Activated gamma-delta T cell treated with Interleukin-2 at 50 U/mL for 16 hours (primary cell): Measurements from ENCODE around the gene RAB6B.

Experiments
- DNase-seq: peaks from one replicate; pipeline ENCODE4 v3.0.0-alpha.2; 2020

Gene RAB6B

DNA sequence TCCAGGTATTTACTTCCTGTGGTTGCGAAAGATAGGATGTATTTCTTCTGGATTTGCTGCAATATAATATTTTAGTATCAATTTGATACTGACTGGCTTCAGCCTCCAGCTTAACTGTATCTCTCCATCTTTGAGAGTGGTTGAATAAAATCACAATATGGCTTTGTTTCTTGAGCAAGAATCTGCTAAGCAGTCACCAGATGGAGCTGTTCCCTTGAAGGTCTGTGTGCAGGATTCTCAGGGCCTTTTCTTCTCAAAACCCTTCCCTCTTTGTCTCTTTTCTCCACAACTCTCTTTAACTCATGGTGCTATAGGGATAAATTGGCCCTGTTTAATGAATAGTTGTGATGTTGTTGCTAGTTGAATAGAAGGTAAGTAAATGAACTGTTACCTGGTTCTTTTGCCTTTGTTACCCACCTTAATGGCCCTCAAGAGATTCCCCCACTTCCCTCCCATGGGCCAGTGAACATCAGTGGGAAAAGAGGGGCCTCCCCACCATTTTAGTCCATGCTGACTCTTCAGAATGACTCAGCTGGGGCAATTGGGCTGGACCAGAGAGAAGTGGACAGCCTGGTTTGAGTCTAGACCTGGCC is 34.8 kb upstream of the RAB6B start:
- no peak for DNase-seq

DNA sequence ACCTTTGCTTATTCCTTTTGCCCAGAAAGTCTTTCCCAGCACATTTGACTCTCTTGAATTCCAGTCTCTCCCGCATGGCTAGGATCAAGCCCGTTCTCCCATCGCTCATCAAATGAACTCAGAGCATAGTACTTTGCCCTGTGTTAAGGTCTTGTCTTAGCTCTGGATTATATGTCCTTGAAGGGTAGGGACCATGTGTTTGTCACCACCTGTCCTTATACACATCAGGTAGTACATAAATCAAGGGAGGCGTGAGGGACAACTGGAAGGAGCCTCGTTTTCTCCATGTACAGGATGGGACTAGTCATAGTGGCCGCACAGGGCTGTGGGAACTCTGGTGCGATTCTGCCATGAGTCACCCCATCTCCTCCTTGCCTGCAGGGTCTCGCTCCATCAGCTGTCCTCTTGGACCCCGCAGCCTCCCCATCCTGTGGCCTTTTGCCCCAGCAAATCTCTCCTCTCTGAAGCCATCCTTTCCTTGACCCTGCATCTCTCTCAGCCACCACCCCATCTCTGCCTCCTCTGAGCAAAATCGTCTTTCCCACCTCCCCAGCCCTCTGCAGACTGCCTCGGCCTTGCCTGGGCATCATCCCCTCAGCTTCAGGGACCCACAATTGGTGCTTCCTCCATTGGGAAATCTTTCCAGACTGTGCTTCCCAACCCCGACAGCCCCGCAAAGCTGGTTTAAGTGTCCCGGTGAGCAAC is 33.4 kb upstream of the RAB6B start:
- no peak for DNase-seq

DNA sequence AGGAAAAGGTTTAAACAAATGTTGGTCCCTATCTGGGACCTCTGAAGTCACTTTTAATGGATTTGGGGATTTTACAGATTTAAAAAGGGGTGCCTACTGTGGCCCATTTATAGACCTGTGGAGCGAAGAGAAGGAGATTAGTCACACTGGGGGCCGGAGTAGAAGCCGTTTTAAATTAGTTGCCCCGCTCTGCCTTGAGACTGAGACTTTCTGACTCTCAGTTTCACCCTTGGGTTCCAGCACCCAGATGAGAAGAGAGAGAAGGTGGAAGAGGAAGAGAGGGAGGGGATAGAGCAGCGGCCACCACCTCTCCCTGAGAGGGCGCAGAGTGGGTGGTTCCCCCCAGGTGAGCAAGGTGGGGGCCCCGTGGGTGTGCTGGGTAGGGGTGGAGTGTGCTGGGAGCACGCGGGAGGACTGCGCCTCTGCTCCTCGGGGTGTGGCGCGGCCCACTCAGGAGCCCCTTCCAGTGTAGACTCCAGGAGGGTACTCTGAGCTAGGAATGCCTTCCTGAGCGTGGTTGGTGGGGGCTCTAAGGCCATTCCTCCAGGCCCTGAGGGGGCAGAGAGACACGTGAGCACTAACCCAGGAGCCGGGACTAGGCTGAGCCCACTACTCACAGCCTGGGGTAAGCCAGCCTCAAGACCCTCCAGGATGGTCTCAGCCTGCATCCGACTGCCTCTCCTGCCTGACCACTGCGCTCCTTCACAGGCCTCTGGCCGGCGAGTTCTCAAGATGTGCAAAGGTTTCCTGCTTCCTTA is 32.6 kb upstream of the RAB6B start:
- no peak for DNase-seq

GRCh38 chr3:133927540-133928066 is 31.9 kb upstream of the RAB6B start:
- peak; percentile 74 for DNase-seq

GRCh38 chr3:133926736-133927539 is 31.3 kb upstream of the RAB6B start:
- DNase-seq, result no peak

DNA sequence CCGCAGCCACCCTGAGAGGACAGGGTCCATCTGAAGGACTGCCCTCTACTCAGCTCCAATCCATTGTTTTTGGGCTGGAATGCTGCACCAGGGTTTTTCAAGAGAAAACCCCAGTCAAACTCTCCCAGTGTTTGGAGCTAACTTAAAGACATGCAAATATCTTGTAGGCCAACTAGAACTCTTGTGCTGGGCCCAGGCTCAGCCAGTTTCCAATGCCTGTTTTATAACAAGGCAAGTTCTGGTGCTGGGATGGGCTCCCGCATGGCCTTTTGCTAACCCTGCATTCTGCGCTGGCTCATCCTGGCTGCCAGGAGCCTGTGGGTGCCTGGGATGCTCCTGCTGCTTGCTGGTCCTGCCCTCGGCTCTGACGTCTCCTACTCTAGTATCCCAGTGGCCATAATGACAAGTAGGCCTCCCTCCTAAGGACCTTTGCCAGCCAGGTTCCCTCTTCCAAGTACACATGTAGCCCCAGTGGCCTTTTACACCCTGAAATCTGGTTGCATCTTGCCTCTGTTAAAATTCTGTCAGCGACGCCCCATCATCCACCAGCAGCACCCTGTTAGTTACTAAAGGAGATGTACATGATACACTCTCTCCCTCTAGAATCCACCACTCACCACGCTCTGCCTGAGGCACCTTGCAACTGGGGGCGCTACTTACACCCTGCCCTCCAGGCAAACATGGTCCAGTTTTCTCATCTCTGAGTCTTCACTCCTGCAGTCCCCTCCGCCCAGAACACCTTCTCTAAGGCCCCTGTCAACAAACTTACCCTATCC is 30.5 kb upstream of the RAB6B start:
- no peak for DNase-seq

- DNase-seq, result no peak
These were observed 28.4 kb upstream of the RAB6B start for GRCh38 chr3:133924041-133924440.

GRCh38 chr3:133921592-133921991 is 25.9 kb upstream of the RAB6B start:
- no peak for DNase-seq

DNA sequence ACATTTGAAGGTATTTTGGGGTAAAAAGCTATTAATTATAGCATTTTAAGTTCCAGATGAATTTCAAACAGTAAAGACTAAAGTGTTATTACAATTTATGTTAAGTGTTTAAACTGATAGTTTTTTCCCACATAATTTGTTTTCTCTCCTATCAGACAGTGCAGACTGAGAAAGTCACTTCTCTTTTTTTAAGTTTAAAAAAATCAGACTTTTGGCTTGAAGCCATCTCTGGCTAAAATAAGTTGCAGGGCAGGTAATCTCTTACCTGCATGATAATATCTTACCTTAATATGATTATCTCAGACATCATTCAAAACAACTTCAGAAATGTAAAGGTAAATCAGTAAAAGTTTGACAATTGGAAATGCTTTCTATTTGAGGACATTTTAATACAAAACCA is 21.5 kb upstream of the RAB6B start:
- DNase-seq, result no peak

GRCh38 chr3:133915685-133916658 is 20.3 kb upstream of the RAB6B start:
- no peak for DNase-seq

GRCh38 chr3:133914839-133915600 is 19.3 kb upstream of the RAB6B start:
- no peak for DNase-seq

GRCh38 chr3:133910422-133910821 is 14.7 kb upstream of the RAB6B start:
- no peak for DNase-seq

- DNase-seq, result no peak
These were observed 9.7 kb upstream of the RAB6B start for GRCh38 chr3:133905376-133905775.

DNA sequence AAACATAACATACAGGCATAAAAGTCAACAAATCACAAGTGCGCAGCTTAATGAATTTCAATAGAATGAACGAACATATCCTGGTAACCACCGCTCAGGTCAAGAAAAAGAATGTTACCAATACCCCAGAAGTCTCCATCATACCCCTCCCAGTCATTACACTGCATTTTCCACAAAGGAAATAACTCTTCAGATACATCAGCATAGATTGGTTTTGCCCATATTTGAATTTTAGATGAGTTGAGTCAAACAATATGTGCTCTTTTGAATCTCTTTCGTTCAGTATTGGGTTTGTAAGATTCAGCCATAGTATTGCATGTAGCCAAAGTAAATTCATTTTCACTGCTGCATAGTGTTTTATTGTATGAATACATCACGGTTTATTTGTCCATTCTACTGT is 6.2 kb upstream of the RAB6B start:
- no peak for DNase-seq

DNA sequence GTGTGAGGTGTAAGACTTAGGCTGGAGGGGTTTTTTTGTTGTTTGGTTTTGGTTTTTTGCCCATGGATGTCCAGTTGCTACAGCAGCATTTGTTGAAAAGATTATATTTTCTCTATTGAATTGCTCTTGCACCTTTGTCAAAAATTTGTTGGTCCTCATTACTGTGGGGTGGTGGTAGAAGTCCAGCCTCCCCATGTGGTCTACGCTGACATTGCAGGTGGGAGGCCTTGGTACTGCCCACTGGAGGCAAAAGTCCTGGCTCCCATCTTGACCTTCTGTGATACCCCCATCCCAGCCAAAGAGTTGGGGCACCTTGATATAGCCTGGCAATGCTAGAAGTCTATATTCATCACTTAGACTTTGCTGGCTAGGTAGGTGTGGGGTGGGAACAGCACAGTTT is 5.4 kb upstream of the RAB6B start:
- no peak for DNase-seq

GRCh38 chr3:133899311-133899710 is 3.6 kb upstream of the RAB6B start:
- DNase-seq, result no peak

GRCh38 chr3:133897547-133897946 is 1.9 kb upstream of the RAB6B start:
- no peak for DNase-seq

DNA sequence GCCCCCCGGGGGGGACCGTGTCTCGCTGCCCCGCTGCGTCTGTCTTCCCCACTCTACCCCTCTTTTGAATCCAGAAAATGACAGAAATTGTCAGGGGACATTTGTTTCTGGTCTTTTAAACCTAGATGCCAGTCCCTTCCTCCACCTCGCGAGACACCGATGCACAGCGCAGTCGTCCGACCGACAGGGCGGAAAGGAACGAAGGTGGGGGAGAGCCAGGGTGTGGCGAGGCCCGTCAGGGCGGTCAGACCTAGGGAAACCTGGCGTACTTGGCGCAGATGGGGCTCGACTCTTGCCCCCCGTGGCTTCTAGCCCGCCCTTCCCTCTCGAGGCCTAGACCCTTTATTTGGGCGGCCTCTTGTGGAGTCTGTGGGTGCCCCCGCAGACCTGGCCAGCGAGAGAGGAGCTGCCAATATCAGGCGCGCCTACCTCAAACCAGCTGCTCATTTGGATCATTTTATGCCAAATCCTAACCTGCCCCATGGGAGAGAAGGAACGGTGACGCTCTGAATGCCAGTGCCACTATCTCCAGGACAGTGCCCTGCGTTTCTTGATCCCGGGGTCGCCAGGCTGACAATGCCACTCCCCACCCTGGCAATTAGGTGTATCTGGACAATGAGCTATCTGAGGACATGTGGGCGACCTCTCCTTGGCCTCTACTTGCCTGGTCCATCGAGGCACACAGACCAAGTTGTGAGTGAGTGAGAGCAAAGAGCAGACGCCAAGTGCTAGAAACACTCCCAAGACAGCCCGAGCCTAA is 500 bp upstream of the RAB6B start:
- DNase-seq, result no peak
